HEK293 (cell line): ENCODE data around the gene STRN.
"Not testable (repeated sequence)": the region's sequence is repeated elsewhere in the genome, so short reads cannot be mapped to it uniquely, and the experiment has no call there.

Experiments
- CTCF ChIA-PET: fragments of 350-600 bp; formaldehyde crosslinking; extraction: SDS; loops from one replicate; lab custom pipeline; 2021; ENCODE audit warnings: antibody characterized with exemption; lab: Yijun Ruan, JAX
- POLR2A ChIA-PET: fragments of 300-600 bp; formaldehyde crosslinking; extraction: SDS; loops from one replicate; lab custom pipeline; 2020; ENCODE audit warnings: antibody characterized with exemption, inconsistent platforms; lab: Yijun Ruan, JAX
- H3K27ac ChIP-seq: fragments of 200-500 bp; sonication (Bioruptor generic); 2 replicates; pipeline ENCODE4 v1.5.1; 2014; ENCODE audit warnings: low read depth, low read length, control low read depth, inconsistent platforms; ENCODE audit errors: extremely low read depth
- H3K36me3 ChIP-seq, 2 experiments: fragments of 200-500 bp in 1 of 2; sonication (Bioruptor generic) in 1 of 2; 1 replicate in 1 of 2; 2 replicates in 1 of 2; pipeline ENCODE4 v1.5.1; 2014 to 2017; ENCODE audit warnings: inconsistent platforms in 2 of 2, low read length in 2 of 2; ENCODE audit not compliant: control insufficient read depth in 2 of 2, insufficient read depth in 1 of 2
- H3K4me1 ChIP-seq: fragments of 200-500 bp; sonication (Bioruptor generic); 2 replicates; pipeline ENCODE4 v1.5.1; 2014; ENCODE audit warnings: mild to moderate bottlenecking, low read length, inconsistent platforms; ENCODE audit not compliant: control insufficient read depth, insufficient read depth
- H3K4me3 ChIP-seq: 2 replicates; pipeline ENCODE4 v1.5.1; 2011; ENCODE audit warnings: low read depth, mild to moderate bottlenecking, control low read depth, low read length, moderate library complexity
- H3K9me3 ChIP-seq: fragments of 200-500 bp; sonication (Bioruptor generic); 2 replicates; pipeline ENCODE4 v1.5.1; 2014; ENCODE audit warnings: low read depth, low read length, inconsistent platforms; ENCODE audit not compliant: control insufficient read depth, insufficient read depth
- REST ChIP-seq: fragments of 450-650 bp; formaldehyde crosslinking; IDR thresholded peaks from 2 replicates; pipeline ENCODE4 v1.5.1; 2016; ENCODE audit warnings: missing biosample characterization, missing genetic modification characterization
- SCRT2 ChIP-seq: fragments of 450-650 bp; formaldehyde crosslinking; IDR thresholded peaks from 2 replicates; pipeline ENCODE4 v1.5.1; 2016; ENCODE audit warnings: missing biosample characterization, missing genetic modification characterization
- ZBTB11 ChIP-seq: fragments of 450-650 bp; formaldehyde crosslinking; conservative IDR thresholded peaks from 2 replicates; pipeline ENCODE4 v1.5.1; 2016; ENCODE audit warnings: low read depth, missing biosample characterization, missing genetic modification characterization
- ZBTB8A ChIP-seq: fragments of 450-650 bp; formaldehyde crosslinking; IDR thresholded peaks from 2 replicates; pipeline ENCODE4 v1.5.1; 2016; ENCODE audit warnings: missing biosample characterization, missing genetic modification characterization
- ZNF140 ChIP-seq: fragments of 450-650 bp; formaldehyde crosslinking; IDR thresholded peaks from 2 replicates; pipeline ENCODE4 v1.5.1; 2016; ENCODE audit warnings: missing biosample characterization, missing genetic modification characterization
- ZNF202 ChIP-seq: fragments of 450-650 bp; formaldehyde crosslinking; IDR thresholded peaks from 2 replicates; pipeline ENCODE4 v1.5.1; 2016; ENCODE audit warnings: missing biosample characterization, missing genetic modification characterization, borderline replicate concordance
- ZNF266 ChIP-seq: fragments of 450-650 bp; formaldehyde crosslinking; IDR thresholded peaks from 2 replicates; pipeline ENCODE4 v1.5.1; 2016; ENCODE audit warnings: missing biosample characterization, missing genetic modification characterization, low read depth
- ZNF292 ChIP-seq: fragments of 450-650 bp; formaldehyde crosslinking; IDR thresholded peaks from 2 replicates; pipeline ENCODE4 v1.5.1; 2016; ENCODE audit warnings: low read depth, missing biosample characterization, missing genetic modification characterization, borderline replicate concordance
- ZNF394 ChIP-seq: fragments of 450-650 bp; formaldehyde crosslinking; IDR thresholded peaks from 2 replicates; pipeline ENCODE4 v1.5.1; 2016; ENCODE audit warnings: missing biosample characterization, missing genetic modification characterization, mild to moderate bottlenecking, moderate library complexity, borderline replicate concordance
- ZNF404 ChIP-seq: fragments of 450-650 bp; formaldehyde crosslinking; IDR thresholded peaks from 2 replicates; pipeline ENCODE4 v1.5.1; 2017; ENCODE audit warnings: missing biosample characterization, missing genetic modification characterization
- ZNF426 ChIP-seq: fragments of 450-650 bp; formaldehyde crosslinking; IDR thresholded peaks from 2 replicates; pipeline ENCODE4 v1.5.1; 2017; ENCODE audit warnings: missing biosample characterization, missing genetic modification characterization, mild to moderate bottlenecking, inconsistent platforms, moderate library complexity
- ZNF433 ChIP-seq: fragments of 450-650 bp; formaldehyde crosslinking; IDR thresholded peaks from 2 replicates; pipeline ENCODE4 v1.5.1; 2016; ENCODE audit warnings: missing biosample characterization, missing genetic modification characterization, low read depth
- ZNF510 ChIP-seq: fragments of 450-650 bp; formaldehyde crosslinking; IDR thresholded peaks from 2 replicates; pipeline ENCODE4 v1.5.1; 2018; ENCODE audit warnings: mild to moderate bottlenecking, missing genetic modification characterization, missing biosample characterization; ENCODE audit not compliant: insufficient replicate concordance
- ZNF518A ChIP-seq: fragments of 450-650 bp; formaldehyde crosslinking; conservative IDR thresholded peaks from 2 replicates; pipeline ENCODE4 v1.5.1; 2016; ENCODE audit warnings: low read depth, missing biosample characterization, missing genetic modification characterization
- ZNF555 ChIP-seq: fragments of 450-650 bp; formaldehyde crosslinking; conservative IDR thresholded peaks from 2 replicates; pipeline ENCODE4 v1.5.1; 2017; ENCODE audit warnings: missing biosample characterization, mild to moderate bottlenecking, missing genetic modification characterization, inconsistent platforms
- ZNF558 ChIP-seq: fragments of 450-650 bp; formaldehyde crosslinking; IDR thresholded peaks from 2 replicates; pipeline ENCODE4 v1.5.1; 2016; ENCODE audit warnings: missing biosample characterization, missing genetic modification characterization
- ZNF560 ChIP-seq: fragments of 450-650 bp; formaldehyde crosslinking; IDR thresholded peaks from 2 replicates; pipeline ENCODE4 v1.5.1; 2017; ENCODE audit warnings: missing biosample characterization, missing genetic modification characterization, borderline replicate concordance
- ZNF623 ChIP-seq: fragments of 450-650 bp; formaldehyde crosslinking; IDR thresholded peaks from 2 replicates; pipeline ENCODE4 v1.5.1; 2016; ENCODE audit warnings: missing biosample characterization, missing genetic modification characterization
- ZNF629 ChIP-seq: fragments of 450-650 bp; formaldehyde crosslinking; IDR thresholded peaks from 2 replicates; pipeline ENCODE4 v1.5.1; 2017; ENCODE audit warnings: missing biosample characterization, missing genetic modification characterization
- ZNF654 ChIP-seq: fragments of 450-650 bp; formaldehyde crosslinking; IDR thresholded peaks from 2 replicates; pipeline ENCODE4 v1.5.1; 2016; ENCODE audit warnings: low read depth, missing biosample characterization, missing genetic modification characterization
- ZNF664 ChIP-seq: fragments of 450-650 bp; formaldehyde crosslinking; IDR thresholded peaks from 2 replicates; pipeline ENCODE4 v1.5.1; 2016; ENCODE audit warnings: missing biosample characterization, missing genetic modification characterization
- ZXDB ChIP-seq: fragments of 450-650 bp; formaldehyde crosslinking; IDR thresholded peaks from 2 replicates; pipeline ENCODE4 v1.5.1; 2016; ENCODE audit warnings: missing biosample characterization, missing genetic modification characterization

Gene STRN

DNA sequence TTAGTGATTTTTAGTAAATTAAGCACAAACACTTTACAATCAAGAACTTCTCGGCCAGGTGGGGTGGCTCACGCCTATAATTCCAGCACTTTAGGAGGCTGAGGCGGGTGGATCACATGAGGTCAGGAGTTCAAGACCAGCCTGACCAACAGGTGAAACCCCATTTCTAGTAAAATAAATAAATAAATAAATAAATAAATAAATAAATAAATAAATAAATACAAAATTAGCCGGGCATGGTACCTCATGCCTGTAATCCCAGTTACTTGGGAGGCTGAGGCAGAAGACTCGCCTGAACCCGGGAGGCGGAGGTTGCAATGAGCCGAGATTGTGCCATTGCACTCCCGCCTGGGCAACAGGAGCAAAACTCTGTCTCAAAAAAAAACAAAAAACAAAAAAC is 79.2 kb downstream of the STRN start:
- CTCF ChIA-PET, H3K27ac ChIP-seq, H3K4me3 ChIP-seq, POLR2A ChIA-PET, H3K9me3 ChIP-seq, H3K4me1 ChIP-seq: not testable (repeated sequence)
- TF ChIP-seq ZNF266 (tag by site-specific recombination), result peak; percentile 47; the same call in 1 of the 2 replicates
- TF ChIP-seq ZNF555, result peak; percentile 57
- peak; percentile 66; the same call in 1 of the 2 replicates for TF ChIP-seq ZNF140 (tag by site-specific recombination)
- TF ChIP-seq ZNF510 (tag by site-specific recombination), result peak; percentile 34
- TF ChIP-seq ZNF394 (tag by site-specific recombination), result peak; percentile 84; the same call in 1 of the 2 replicates
- peak; percentile 71 for TF ChIP-seq ZBTB11 (tag by site-specific recombination)
- TF ChIP-seq ZNF292 (tag by site-specific recombination), result 0 out of 2 replicates have a peak, but pooled peaks have one; percentile 33
- TF ChIP-seq ZNF664 (tag by site-specific recombination), result peak; percentile 48; the same call in 1 of the 2 replicates
- peak; percentile 43; the same call in 1 of the 2 replicates for TF ChIP-seq ZXDB
- peak; percentile 68 for TF ChIP-seq REST (tag by site-specific recombination)
- 0 out of 2 replicates have a peak, but pooled peaks have one; percentile 17 for TF ChIP-seq SCRT2 (tag by site-specific recombination)
- TF ChIP-seq ZNF202 (tag by site-specific recombination), result 0 out of 2 replicates have a peak, but pooled peaks have one; percentile 51
- peak; percentile 59 for TF ChIP-seq ZBTB8A (tag by site-specific recombination)
- 0 out of 2 replicates have a peak, but pooled peaks have one; percentile 39 for TF ChIP-seq ZNF558
- peak; percentile 48; the same call in 1 of the 2 replicates for TF ChIP-seq ZNF560
- TF ChIP-seq ZNF654 (tag by site-specific recombination), result peak; percentile 31
- TF ChIP-seq ZNF433 (tag by site-specific recombination), result 0 out of 2 replicates have a peak, but pooled peaks have one; percentile 22
- TF ChIP-seq ZNF629, result 0 out of 2 replicates have a peak, but pooled peaks have one; percentile 12
- TF ChIP-seq ZNF623 (tag by site-specific recombination), result peak; percentile 59
- TF ChIP-seq ZNF426 (tag by site-specific recombination), result peak; percentile 68
- TF ChIP-seq ZNF404 (tag by site-specific recombination), result 0 out of 2 replicates have a peak, but pooled peaks have one; percentile 21
- peak; percentile 82; the same call in 1 of the 2 replicates for TF ChIP-seq ZNF518A (tag by site-specific recombination)
- H3K36me3 ChIP-seq, result peaks cover 14 to 26% of the 10 kb centered on the region in 2 experiments
